ENCODE measurements around the gene MCTP1. TPM values are rescaled to one million over a fixed set of nuclear protein-coding genes. Genes with fewer than 3 reads are reported as not detected.

Gene MCTP1
- polyA plus RNA-seq, 3 donors: 34.4 to 72.9 (median 55.5) TPM

DNA sequence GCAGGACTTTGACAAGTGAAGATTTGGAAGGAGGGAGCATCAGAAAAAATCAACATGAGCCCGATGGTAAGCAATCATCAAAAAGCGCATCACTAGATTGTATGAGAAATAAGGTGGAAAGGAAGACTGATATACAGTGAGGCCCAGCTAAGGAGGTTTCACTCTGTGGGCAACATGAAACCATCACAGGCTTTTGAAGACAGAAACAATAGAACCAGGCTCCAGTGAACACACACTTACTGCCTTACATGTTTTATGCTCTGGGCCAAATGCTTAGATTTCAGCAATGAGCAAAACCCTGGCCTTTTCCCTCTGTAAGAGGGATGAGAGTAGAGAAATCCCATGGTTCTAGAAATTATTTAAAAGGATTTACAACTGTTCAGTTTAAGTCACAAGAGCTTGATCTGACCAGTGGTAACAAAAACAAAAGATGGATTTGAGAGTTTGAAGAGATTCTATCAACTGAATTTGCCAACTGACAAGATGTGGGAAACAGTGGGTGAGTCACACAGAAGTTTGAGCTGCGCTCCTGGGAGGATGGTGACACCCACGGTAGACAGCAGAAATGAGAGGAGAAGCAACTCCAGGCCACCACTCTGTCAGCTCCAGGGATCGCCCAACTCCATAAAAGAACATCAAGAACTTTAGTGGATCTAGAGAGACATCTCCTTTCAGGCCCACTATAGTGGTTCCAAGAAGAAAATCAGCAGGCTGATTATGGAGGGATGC lies 261.8 kb downstream of the MCTP1 start:
- 88% methylated on average over 1 of the region's 5 CpGs for WGBS (ENCODE audit: insufficient coverage)
- peak; percentile 46 to 77 (median 49) for DNase-seq
- no peaks in the 10 kb centered on the region for H3K27me3 Mint-ChIP-seq (ENCODE audit: low read depth in 3 of 3)

DNA sequence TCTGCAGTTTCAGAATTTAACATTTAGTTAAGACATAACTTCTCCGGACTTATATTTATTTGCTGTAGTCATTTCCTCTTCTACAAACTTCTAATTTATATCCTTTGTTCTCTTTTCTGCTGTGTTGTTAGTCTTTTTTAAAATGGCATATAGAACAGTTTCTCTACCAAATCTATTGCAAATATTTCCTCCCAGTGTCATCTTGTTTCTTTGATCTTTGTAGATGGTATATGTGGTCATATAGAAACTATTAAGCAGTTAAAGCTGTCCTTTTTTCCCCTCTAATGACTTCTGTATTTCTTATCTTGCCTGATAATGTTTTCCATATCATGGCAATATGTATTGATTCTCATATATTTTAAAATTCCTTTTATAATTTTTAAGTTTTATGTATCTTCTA lies 264.5 kb downstream of the MCTP1 start:
- no CpG with 5 or more reads among the region's 1 CpG for WGBS (ENCODE audit: insufficient coverage)
- H3K4me1 ChIP-seq (ENCODE audit: control insufficient read depth in 1 of 2, insufficient read depth in 2 of 2, low read length in 2 of 2): peaks cover 24 to 30% of the 10 kb centered on the region in 2 donors
- Mint-ChIP-seq H3K36me3 (peaks cover 22 to 24% of the 10 kb centered on the region in 2 donors), H3K4me3 (peak overlapping the region in 1 of 2 donors; percentile 16), H3K27me3 (ENCODE audit: low read depth in 3 of 3) (no peaks in the 10 kb centered on the region), H3K27ac (peak overlapping the region in 5 of 7 donors; percentile 11 to 76 (median 30)), H3K9me3 (peaks cover 0 to 1% (median 0%) of the 10 kb centered on the region in 7 donors), H3K4me1 (peaks cover 42% of the 10 kb centered on the region)
- no peak overlapping the region for H3K27ac ChIP-seq (ENCODE audit: low read depth in 1 of 2, low read length in 2 of 2)
- H3K4me2 ChIP-seq (replicated peaks; ENCODE audit: extremely low read depth, low read length, poor library complexity, severe bottlenecking): peak overlapping the region; percentile 21
- H3K4me3 ChIP-seq (replicated peaks in 1 of 3; ENCODE audit: low read depth in 2 of 3, low read length in 3 of 3): no peak overlapping the region
- no peaks in the 10 kb centered on the region for H3K27me3 ChIP-seq (ENCODE audit: control insufficient read depth in 2 of 2, insufficient read depth in 2 of 2, low read length in 2 of 2)
- TF ChIP-seq, protein P1, sequence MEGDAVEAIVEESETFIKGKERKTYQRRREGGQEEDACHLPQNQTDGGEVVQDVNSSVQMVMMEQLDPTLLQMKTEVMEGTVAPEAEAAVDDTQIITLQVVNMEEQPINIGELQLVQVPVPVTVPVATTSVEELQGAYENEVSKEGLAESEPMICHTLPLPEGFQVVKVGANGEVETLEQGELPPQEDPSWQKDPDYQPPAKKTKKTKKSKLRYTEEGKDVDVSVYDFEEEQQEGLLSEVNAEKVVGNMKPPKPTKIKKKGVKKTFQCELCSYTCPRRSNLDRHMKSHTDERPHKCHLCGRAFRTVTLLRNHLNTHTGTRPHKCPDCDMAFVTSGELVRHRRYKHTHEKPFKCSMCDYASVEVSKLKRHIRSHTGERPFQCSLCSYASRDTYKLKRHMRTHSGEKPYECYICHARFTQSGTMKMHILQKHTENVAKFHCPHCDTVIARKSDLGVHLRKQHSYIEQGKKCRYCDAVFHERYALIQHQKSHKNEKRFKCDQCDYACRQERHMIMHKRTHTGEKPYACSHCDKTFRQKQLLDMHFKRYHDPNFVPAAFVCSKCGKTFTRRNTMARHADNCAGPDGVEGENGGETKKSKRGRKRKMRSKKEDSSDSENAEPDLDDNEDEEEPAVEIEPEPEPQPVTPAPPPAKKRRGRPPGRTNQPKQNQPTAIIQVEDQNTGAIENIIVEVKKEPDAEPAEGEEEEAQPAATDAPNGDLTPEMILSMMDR (IDR thresholded peaks at IDR 0.05): no peak
- intact Hi-C loops (cut with micrococcal nuclease): loop anchor here (10.0 kb wide), 2 partner anchors 54 to 64 kb away; no protein-coding TSS in a partner anchor
- H2AFZ ChIP-seq (ENCODE audit: insufficient read depth, low read depth, low read length, poor library complexity, severe bottlenecking): no peak overlapping the region
- H3K9me3 ChIP-seq (replicated peaks in 1 of 2; ENCODE audit: control insufficient read depth in 1 of 2, insufficient read depth in 1 of 2, low read length in 2 of 2): no peaks in the 10 kb centered on the region
- H3K36me3 ChIP-seq (replicated peaks in 1 of 2; ENCODE audit: control insufficient read depth in 1 of 2, insufficient read depth in 2 of 2, low read length in 2 of 2): peaks cover 17 to 18% of the 10 kb centered on the region in 2 donors
- peaks cover 93% of the 10 kb centered on the region for H4K20me1 ChIP-seq (ENCODE audit: insufficient read depth, low read length)
- H3K79me2 ChIP-seq (ENCODE audit: insufficient read depth, low read length): peaks cover 67% of the 10 kb centered on the region
- DNase-seq: no peak
- H3K9ac ChIP-seq (ENCODE audit: insufficient read depth, low read length, poor library complexity, severe bottlenecking): no peak overlapping the region

More for the DNA sequence above, 261.8 kb downstream of the MCTP1 start:
- intact Hi-C loops (cut with micrococcal nuclease): loop anchor here (10.0 kb wide), 2 partner anchors 52 to 62 kb away; no protein-coding TSS in a partner anchor
- H3K36me3 Mint-ChIP-seq: peaks cover 3 to 14% of the 10 kb centered on the region in 2 donors
- peak overlapping the region; percentile 23 to 83 (median 59) for H3K27ac Mint-ChIP-seq
- Histone ChIP-seq H2AFZ (ENCODE audit: insufficient read depth, low read depth, low read length, poor library complexity, severe bottlenecking) (no peak overlapping the region), H3K4me2 (replicated peaks; ENCODE audit: extremely low read depth, low read length, poor library complexity, severe bottlenecking) (no peak overlapping the region), H3K4me3 (replicated peaks in 1 of 3; ENCODE audit: low read depth in 2 of 3, low read length in 3 of 3) (no peak overlapping the region), H4K20me1 (ENCODE audit: insufficient read depth, low read length) (peaks cover 100% of the 10 kb centered on the region), H3K4me1 (ENCODE audit: control insufficient read depth in 1 of 2, insufficient read depth in 2 of 2, low read length in 2 of 2) (peaks cover 41 to 49% of the 10 kb centered on the region in 2 donors), H3K9ac (ENCODE audit: insufficient read depth, low read length, poor library complexity, severe bottlenecking) (no peak overlapping the region), H3K79me2 (ENCODE audit: insufficient read depth, low read length) (peaks cover 90% of the 10 kb centered on the region), H3K27ac (ENCODE audit: low read depth in 1 of 2, low read length in 2 of 2) (peak overlapping the region in 1 of 2 donors; percentile 44), H3K9me3 (replicated peaks in 1 of 2; ENCODE audit: control insufficient read depth in 1 of 2, insufficient read depth in 1 of 2, low read length in 2 of 2) (no peaks in the 10 kb centered on the region), H3K36me3 (replicated peaks in 1 of 2; ENCODE audit: control insufficient read depth in 1 of 2, insufficient read depth in 2 of 2, low read length in 2 of 2) (no peaks in the 10 kb centered on the region), H3K27me3 (ENCODE audit: control insufficient read depth in 2 of 2, insufficient read depth in 2 of 2, low read length in 2 of 2) (no peaks in the 10 kb centered on the region)
- no peak overlapping the region for H3K4me3 Mint-ChIP-seq
- peaks cover 61% of the 10 kb centered on the region for H3K4me1 Mint-ChIP-seq
- TF ChIP-seq, protein P1 (IDR thresholded peaks at IDR 0.05): no peak
- H3K9me3 Mint-ChIP-seq: peaks cover 0 to 1% (median 0%) of the 10 kb centered on the region in 7 donors
